VCaP (cell line): Measurements from ENCODE around the gene LRRC51.

ENCODE experiments used
- H3K27ac ChIP-seq: fragments of 450-650 bp; 2 replicates; pipeline ENCODE4 v1.5.1; 2017
- TF ChIP-seq, protein P1 (sequence below): fragments of 450-650 bp; conservative IDR thresholded peaks from 2 replicates; pipeline ENCODE4 v1.5.1; 2017; ENCODE audit warnings: mild to moderate bottlenecking, moderate library complexity

LRRC51 gene

GRCh38 chr11:72111300-72112142, 30.9 kb downstream of the LRRC51 start:
- H3K27ac ChIP-seq = peak overlapping the region; percentile 99
- TF ChIP-seq, protein P1, sequence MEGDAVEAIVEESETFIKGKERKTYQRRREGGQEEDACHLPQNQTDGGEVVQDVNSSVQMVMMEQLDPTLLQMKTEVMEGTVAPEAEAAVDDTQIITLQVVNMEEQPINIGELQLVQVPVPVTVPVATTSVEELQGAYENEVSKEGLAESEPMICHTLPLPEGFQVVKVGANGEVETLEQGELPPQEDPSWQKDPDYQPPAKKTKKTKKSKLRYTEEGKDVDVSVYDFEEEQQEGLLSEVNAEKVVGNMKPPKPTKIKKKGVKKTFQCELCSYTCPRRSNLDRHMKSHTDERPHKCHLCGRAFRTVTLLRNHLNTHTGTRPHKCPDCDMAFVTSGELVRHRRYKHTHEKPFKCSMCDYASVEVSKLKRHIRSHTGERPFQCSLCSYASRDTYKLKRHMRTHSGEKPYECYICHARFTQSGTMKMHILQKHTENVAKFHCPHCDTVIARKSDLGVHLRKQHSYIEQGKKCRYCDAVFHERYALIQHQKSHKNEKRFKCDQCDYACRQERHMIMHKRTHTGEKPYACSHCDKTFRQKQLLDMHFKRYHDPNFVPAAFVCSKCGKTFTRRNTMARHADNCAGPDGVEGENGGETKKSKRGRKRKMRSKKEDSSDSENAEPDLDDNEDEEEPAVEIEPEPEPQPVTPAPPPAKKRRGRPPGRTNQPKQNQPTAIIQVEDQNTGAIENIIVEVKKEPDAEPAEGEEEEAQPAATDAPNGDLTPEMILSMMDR = no peak

GRCh38 chr11:72112143-72112977, 31.7 kb downstream of the LRRC51 start, which contains the start of gene ANAPC15:
ANAPC15 (minus strand) TSS chr11:72112695; CDS start chr11:72111276, 1,419 bp downstream.
- peak within 1 kb of the TSS; percentile 99 for H3K27ac ChIP-seq
- TF ChIP-seq, protein P1 = no peak

- TF ChIP-seq, protein P1 = no peak
- peak overlapping the region; percentile 99 for H3K27ac ChIP-seq
These were observed 32.5 kb downstream of the LRRC51 start for GRCh38 chr11:72112978-72113808.

GRCh38 chr11:72114570-72114969, 33.9 kb downstream of the LRRC51 start:
- no peak overlapping the region for H3K27ac ChIP-seq
- TF ChIP-seq, protein P1 = no peak

- H3K27ac ChIP-seq = no peak overlapping the region
- TF ChIP-seq, protein P1 = no peak
These were observed 35.5 kb downstream of the LRRC51 start for GRCh38 chr11:72116019-72116755.

DNA sequence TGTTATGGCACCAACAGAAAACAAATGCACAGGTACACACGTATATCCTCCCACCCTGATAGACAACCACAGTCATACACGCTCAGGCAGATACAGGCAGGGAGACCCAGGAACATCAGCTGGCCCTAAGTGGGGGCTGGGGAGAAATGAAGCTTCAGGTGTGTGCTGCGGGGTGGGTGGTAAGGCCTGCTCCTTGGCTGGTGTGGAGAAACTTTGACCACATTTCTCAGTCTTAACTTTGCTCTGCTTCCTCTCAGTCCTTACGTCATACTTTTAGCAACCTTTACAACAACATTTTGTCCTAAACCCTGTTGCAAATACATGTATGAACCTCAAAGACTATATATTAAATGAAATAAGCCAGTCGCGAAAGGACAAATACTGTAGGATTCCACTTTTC, 38.5 kb downstream of the LRRC51 start:
- TF ChIP-seq, protein P1 = no peak
- no peak overlapping the region for H3K27ac ChIP-seq
